Upper lobe of left lung (tissue), 4 donors: ENCODE measurements around the gene TEKT5.

Experiments
- CTCF ChIP-seq, 6 experiments: fragments of 450-650 bp in 4 of 6; fragments of 200-600 bp in 2 of 6; sonication (generic) in 2 of 6; IDR thresholded peaks; one replicate each; pipeline ENCODE4 v1.5.1; 2016 to 2019; ENCODE audit warnings: antibody characterized with exemption in 6 of 6
- EP300 ChIP-seq, 4 donors: sonication (generic); formaldehyde crosslinking; IDR thresholded peaks; one replicate each; pipeline ENCODE4 v1.5.1; 2017; ENCODE audit warnings: antibody characterized with exemption in 4 of 4, control low read depth in 2 of 4
- POLR2A ChIP-seq, 4 donors: fragments of 450-650 bp; IDR thresholded peaks; one replicate each; pipeline ENCODE4 v1.5.1; 2016 to 2017; ENCODE audit warnings: antibody characterized with exemption in 4 of 4, mild to moderate bottlenecking in 2 of 4

- TF ChIP-seq CTCF (IDR thresholded peaks at IDR 0.05) (no peak), POLR2A (IDR thresholded peaks at IDR 0.05) (no peak), EP300 (IDR thresholded peaks at IDR 0.05) (no peak)
Observed at GRCh38 chr16:10741844-10742243, 47.1 kb upstream of the TEKT5 start.
